ENCODE measurements around the gene PADI2. TPM values are rescaled to one million over a fixed set of nuclear protein-coding genes. Genes with fewer than 3 reads are reported as not detected.

The PADI2 gene
- total RNA-seq, 1 donor from 2014 or later = 0.49 TPM

DNA sequence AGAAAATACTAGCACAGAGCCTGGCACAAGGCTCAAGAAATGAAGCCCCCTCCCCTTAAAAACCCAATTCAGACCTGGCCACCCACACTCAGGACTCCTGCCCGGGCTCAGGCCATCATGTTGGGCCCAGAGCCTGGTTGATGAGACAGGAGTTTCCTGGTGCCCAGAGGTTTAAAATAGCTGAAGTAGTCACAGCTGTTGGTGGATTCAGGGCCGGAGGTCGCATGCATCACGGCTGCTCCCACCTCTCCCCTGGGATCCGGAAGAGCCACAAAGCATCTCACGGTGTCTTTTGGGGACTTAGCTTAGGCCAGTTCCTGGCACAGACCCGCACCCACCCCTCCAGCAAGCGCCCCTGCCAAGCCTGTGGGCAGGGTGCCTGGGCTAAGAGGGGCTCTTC is 2.6 kb upstream of the PADI2 start:
- Histone ChIP-seq H3K9me3 (replicated peaks) (no peaks in the 10 kb centered on the region), H3K4me3 (no peak overlapping the region), H3K27ac (replicated peaks) (no peak overlapping the region), H3K36me3 (no peaks in the 10 kb centered on the region), H3K4me1 (peaks cover 28% of the 10 kb centered on the region), H3K27me3 (ENCODE audit: low read depth) (peaks cover 60% of the 10 kb centered on the region)
- DNase-seq = no peak
- intact Hi-C loops (cut with micrococcal nuclease) = no loop called here
- TF ChIP-seq, protein P1, sequence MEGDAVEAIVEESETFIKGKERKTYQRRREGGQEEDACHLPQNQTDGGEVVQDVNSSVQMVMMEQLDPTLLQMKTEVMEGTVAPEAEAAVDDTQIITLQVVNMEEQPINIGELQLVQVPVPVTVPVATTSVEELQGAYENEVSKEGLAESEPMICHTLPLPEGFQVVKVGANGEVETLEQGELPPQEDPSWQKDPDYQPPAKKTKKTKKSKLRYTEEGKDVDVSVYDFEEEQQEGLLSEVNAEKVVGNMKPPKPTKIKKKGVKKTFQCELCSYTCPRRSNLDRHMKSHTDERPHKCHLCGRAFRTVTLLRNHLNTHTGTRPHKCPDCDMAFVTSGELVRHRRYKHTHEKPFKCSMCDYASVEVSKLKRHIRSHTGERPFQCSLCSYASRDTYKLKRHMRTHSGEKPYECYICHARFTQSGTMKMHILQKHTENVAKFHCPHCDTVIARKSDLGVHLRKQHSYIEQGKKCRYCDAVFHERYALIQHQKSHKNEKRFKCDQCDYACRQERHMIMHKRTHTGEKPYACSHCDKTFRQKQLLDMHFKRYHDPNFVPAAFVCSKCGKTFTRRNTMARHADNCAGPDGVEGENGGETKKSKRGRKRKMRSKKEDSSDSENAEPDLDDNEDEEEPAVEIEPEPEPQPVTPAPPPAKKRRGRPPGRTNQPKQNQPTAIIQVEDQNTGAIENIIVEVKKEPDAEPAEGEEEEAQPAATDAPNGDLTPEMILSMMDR (IDR thresholded peaks at IDR 0.05; ENCODE audit: borderline replicate concordance) = no peak

DNA sequence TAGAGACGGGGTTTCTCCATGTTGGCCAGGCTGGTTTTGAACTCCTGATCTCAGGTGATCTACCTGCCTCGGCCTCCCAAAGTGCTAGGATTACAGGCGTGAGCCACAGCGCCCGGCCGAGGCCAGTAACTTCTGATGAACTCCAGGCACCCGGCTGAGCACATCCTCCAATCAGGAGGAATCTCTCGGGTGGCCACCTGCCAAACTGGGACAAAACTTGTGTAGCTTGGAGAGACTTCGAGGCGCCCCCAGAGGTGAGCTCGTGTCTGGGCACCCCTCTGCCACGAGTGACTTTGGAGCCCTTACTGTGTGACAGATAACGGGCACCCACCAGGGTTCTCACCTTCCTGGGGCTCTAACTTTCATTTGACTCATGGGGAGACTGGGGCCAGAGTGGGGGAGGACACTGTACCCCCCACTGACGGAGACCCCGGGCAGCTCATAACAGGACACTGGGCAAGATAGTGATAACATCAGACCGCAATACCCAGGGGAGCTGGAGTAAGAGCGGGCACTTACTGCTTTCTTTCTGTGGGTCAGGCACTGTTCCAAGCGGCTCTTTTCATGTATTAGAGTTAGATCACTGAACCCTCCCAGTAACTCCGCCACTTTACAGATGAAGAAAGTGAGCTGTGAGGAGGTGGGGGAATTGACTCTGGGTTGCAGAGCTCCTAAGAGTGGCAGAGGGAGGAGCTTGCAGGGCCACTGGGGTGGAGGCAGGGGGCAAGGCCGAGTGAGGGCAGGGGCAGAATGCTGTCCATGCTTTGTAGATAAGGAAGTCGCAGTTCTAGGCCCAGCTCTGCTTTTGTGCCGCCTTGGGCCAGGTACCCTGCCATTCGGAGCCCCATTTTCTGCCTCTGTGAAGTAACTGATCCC is 1.9 kb upstream of the PADI2 start:
- H3K27ac ChIP-seq (replicated peaks) = no peak overlapping the region
- H3K27me3 ChIP-seq (ENCODE audit: low read depth) = peaks cover 63% of the 10 kb centered on the region
- peaks cover 28% of the 10 kb centered on the region for H3K4me1 ChIP-seq

DNA sequence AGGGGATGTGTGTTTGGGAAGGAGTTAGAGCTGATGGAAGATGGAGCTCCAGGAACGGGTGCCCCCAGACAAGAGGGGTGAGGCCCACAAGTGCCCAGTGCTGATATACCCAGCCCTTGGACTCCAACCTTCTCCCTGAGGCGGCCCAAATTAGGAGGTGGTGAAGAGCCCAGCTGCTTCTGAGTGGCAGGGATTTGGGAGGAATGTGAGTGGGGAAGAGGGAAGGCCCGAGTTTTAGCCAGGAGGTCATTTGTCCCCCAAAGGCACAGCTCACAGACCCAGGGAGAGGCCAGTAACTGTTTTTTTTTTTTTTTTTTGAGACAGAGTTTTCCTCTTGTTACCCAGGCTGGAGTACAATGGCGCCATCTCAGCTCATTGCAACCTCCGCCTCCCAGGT is 1.2 kb upstream of the PADI2 start:
- Histone ChIP-seq H3K4me3 (no peak overlapping the region), H3K36me3 (no peaks in the 10 kb centered on the region), H3K27ac (replicated peaks) (no peak overlapping the region), H3K9me3 (replicated peaks) (no peaks in the 10 kb centered on the region), H3K27me3 (ENCODE audit: low read depth) (peaks cover 66% of the 10 kb centered on the region), H3K4me1 (peaks cover 28% of the 10 kb centered on the region)
- no peak for DNase-seq
- TF ChIP-seq, protein P1 (IDR thresholded peaks at IDR 0.05; ENCODE audit: borderline replicate concordance) = no peak
- intact Hi-C loops (cut with micrococcal nuclease) = no loop called here

More for the DNA sequence above, 1.9 kb upstream of the PADI2 start:
- Histone ChIP-seq H3K4me3 (no peak overlapping the region), H3K36me3 (no peaks in the 10 kb centered on the region), H3K9me3 (replicated peaks) (no peaks in the 10 kb centered on the region)
- DNase-seq = no peak
- TF ChIP-seq, protein P1 (IDR thresholded peaks at IDR 0.05; ENCODE audit: borderline replicate concordance) = no peak
- intact Hi-C loops (cut with micrococcal nuclease) = no loop called here

DNA sequence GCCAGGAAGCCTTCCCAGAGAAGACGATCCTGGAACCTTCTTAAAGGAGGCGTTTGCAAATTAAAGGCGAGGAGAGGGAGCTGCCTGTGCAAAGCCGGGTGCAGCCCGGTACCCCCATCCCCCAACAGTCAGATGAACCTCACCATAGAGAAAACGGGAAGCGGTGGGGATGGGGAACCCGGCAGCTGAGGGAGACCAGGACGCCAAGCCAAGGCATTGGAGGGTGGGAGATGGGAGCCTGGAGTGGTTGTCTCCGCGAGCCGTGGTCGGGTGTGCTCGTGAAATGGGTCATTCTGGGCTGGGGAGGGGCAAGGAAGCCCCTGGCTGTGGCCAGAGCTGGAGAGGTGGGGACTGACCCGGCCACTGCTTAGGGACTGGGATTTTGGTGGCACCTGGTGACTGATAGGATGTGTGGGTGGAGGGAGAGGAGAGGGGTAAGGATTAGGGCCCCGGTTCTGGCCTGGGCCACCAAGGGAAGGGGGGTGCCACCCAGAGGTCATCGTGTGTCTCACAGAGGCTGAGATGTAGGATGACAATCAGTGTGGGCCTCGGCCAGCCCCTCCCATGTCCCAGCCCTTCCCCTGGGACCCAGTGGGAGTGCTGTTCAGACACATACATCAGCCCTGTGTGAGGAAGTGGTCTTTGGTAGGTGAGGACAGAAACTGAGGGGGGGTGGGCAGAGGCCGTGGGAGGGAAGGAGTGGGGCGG is 676 bp upstream of the PADI2 start:
- H3K9me3 ChIP-seq (replicated peaks) = no peaks in the 10 kb centered on the region
- intact Hi-C loops (cut with micrococcal nuclease) = no loop called here
- DNase-seq = no peak
- H3K4me3 ChIP-seq = peak overlapping the region; percentile 60
- H3K36me3 ChIP-seq = no peaks in the 10 kb centered on the region
- peaks cover 66% of the 10 kb centered on the region for H3K27me3 ChIP-seq (ENCODE audit: low read depth)
- H3K27ac ChIP-seq (replicated peaks) = no peak overlapping the region
- TF ChIP-seq, protein P1 (IDR thresholded peaks at IDR 0.05; ENCODE audit: borderline replicate concordance) = no peak
- peaks cover 28% of the 10 kb centered on the region for H3K4me1 ChIP-seq

DNA sequence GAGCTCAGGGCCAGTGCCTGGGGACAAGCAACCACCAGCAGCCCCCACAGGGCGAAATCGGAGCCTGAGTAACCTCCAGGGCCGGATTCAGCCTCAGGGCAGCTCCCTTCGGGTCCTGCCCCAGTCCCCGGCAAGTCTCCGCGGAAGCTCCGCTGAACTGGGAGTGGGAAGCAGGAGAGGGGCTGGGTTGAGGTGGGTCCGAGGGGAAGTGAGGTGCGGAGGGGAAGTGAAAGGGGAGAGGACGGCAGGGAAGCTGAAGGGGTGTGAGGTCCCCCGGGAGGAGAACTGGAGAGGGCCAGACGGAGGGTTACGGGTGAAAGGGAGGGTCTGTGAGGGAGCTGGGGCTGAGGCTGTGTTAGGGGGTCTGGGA is 560 bp downstream of the PADI2 start:
- Histone ChIP-seq H3K36me3 (no peaks in the 10 kb centered on the region), H3K4me3 (peak overlapping the region; percentile 60), H3K27me3 (ENCODE audit: low read depth) (peaks cover 65% of the 10 kb centered on the region), H3K4me1 (peaks cover 33% of the 10 kb centered on the region), H3K9me3 (replicated peaks) (no peaks in the 10 kb centered on the region), H3K27ac (replicated peaks) (no peak overlapping the region)
- no peak for DNase-seq
- TF ChIP-seq, protein P1 (IDR thresholded peaks at IDR 0.05; ENCODE audit: borderline replicate concordance) = no peak
- intact Hi-C loops (cut with micrococcal nuclease) = no loop called here
